PFSK-1 (cell line): ENCODE results near the gene MELK.

Source experiments
- POLR2AphosphoS5 ChIP-seq: IDR thresholded peaks from 2 replicates; pipeline ENCODE4 v1.6.1; 2012; ENCODE audit warnings: low read depth, mild to moderate bottlenecking, control low read depth, low read length, moderate library complexity
- SIN3A ChIP-seq: IDR thresholded peaks from 2 replicates; pipeline ENCODE4 v1.6.1; 2012; ENCODE audit warnings: mild to moderate bottlenecking, low read length, moderate library complexity, borderline replicate concordance; ENCODE audit not compliant: insufficient read depth
- TF ChIP-seq, protein P1 (sequence below), 2 experiments: IDR thresholded peaks; 2 replicates each; pipeline versions ENCODE4 v1.6.1 to v1.8.0; 2011 to 2012; ENCODE audit warnings: low read depth in 2 of 2, low read length in 2 of 2, control low read depth in 1 of 2, inconsistent platforms in 1 of 2, mild to moderate bottlenecking in 1 of 2, moderate library complexity in 1 of 2; ENCODE audit not compliant: insufficient read depth in 1 of 2

DNA sequence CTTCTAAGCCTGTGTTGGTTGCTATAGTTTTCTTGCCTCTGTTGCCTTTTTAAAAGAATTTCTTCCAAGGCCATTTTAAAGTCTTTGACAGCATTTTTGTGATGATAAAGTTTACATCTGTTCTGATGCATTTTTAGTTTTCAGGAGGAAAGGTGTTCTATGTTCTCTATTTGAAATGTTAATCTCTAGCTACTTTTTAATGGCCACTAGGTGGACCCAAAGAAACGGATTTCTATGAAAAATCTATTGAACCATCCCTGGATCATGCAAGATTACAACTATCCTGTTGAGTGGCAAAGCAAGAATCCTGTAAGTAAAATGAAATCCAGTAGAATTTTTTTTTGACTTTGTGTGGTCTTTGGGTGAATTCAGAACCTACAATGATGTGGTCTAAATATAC is 60.2 kb downstream of the MELK start:
- no peak for TF ChIP-seq POLR2AphosphoS5
- TF ChIP-seq SIN3A: no peak
- TF ChIP-seq, protein P1, sequence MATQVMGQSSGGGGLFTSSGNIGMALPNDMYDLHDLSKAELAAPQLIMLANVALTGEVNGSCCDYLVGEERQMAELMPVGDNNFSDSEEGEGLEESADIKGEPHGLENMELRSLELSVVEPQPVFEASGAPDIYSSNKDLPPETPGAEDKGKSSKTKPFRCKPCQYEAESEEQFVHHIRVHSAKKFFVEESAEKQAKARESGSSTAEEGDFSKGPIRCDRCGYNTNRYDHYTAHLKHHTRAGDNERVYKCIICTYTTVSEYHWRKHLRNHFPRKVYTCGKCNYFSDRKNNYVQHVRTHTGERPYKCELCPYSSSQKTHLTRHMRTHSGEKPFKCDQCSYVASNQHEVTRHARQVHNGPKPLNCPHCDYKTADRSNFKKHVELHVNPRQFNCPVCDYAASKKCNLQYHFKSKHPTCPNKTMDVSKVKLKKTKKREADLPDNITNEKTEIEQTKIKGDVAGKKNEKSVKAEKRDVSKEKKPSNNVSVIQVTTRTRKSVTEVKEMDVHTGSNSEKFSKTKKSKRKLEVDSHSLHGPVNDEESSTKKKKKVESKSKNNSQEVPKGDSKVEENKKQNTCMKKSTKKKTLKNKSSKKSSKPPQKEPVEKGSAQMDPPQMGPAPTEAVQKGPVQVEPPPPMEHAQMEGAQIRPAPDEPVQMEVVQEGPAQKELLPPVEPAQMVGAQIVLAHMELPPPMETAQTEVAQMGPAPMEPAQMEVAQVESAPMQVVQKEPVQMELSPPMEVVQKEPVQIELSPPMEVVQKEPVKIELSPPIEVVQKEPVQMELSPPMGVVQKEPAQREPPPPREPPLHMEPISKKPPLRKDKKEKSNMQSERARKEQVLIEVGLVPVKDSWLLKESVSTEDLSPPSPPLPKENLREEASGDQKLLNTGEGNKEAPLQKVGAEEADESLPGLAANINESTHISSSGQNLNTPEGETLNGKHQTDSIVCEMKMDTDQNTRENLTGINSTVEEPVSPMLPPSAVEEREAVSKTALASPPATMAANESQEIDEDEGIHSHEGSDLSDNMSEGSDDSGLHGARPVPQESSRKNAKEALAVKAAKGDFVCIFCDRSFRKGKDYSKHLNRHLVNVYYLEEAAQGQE (IDR thresholded peaks at IDR 0.05; ENCODE audit: insufficient read depth in 1 of 2, low read depth in 2 of 2, low read length in 2 of 2): no peak
